Neural progenitor cell (in vitro differentiated cells): ENCODE measurements around the gene SUDS3.

Source experiments
- EZH2 ChIP-seq: fragments of 200-600 bp; sonication (generic); IDR thresholded peaks from 2 replicates; pipeline ENCODE4 v1.6.1; 2017; ENCODE audit warnings: antibody characterized with exemption, mild to moderate bottlenecking, moderate library complexity
- TF ChIP-seq, protein P1 (sequence below): fragments of 200-600 bp; sonication (generic); IDR thresholded peaks from 2 replicates; pipeline ENCODE4 v1.5.1; 2017; ENCODE audit warnings: antibody characterized with exemption, mild to moderate bottlenecking

DNA sequence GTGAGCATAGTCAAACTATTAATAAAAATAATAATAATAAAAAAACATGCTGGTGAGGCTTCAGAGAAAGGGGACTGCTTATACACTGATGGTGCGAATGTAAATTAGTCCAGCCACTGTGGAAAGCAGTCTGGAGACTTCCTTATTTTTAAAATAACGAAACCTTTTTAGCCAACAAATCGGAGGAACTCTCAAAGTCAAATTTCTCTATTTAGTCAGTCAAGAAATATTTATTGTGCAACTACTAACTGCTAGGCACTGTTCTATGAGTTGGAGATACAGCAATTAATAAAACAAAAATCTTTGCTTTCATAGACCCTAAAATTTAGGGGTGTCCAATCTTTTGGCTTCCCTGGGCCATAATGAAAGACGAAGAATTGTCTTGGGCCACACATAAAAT, 14.5 kb upstream of the SUDS3 start:
- TF ChIP-seq, protein P1, sequence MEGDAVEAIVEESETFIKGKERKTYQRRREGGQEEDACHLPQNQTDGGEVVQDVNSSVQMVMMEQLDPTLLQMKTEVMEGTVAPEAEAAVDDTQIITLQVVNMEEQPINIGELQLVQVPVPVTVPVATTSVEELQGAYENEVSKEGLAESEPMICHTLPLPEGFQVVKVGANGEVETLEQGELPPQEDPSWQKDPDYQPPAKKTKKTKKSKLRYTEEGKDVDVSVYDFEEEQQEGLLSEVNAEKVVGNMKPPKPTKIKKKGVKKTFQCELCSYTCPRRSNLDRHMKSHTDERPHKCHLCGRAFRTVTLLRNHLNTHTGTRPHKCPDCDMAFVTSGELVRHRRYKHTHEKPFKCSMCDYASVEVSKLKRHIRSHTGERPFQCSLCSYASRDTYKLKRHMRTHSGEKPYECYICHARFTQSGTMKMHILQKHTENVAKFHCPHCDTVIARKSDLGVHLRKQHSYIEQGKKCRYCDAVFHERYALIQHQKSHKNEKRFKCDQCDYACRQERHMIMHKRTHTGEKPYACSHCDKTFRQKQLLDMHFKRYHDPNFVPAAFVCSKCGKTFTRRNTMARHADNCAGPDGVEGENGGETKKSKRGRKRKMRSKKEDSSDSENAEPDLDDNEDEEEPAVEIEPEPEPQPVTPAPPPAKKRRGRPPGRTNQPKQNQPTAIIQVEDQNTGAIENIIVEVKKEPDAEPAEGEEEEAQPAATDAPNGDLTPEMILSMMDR, result no peak
- no peak for TF ChIP-seq EZH2
